ENCODE data around the gene UBFD1.
"Not testable (repeated sequence)": the region's sequence is repeated elsewhere in the genome, so short reads cannot be mapped to it uniquely, and the experiment has no call there.

UBFD1 gene

DNA sequence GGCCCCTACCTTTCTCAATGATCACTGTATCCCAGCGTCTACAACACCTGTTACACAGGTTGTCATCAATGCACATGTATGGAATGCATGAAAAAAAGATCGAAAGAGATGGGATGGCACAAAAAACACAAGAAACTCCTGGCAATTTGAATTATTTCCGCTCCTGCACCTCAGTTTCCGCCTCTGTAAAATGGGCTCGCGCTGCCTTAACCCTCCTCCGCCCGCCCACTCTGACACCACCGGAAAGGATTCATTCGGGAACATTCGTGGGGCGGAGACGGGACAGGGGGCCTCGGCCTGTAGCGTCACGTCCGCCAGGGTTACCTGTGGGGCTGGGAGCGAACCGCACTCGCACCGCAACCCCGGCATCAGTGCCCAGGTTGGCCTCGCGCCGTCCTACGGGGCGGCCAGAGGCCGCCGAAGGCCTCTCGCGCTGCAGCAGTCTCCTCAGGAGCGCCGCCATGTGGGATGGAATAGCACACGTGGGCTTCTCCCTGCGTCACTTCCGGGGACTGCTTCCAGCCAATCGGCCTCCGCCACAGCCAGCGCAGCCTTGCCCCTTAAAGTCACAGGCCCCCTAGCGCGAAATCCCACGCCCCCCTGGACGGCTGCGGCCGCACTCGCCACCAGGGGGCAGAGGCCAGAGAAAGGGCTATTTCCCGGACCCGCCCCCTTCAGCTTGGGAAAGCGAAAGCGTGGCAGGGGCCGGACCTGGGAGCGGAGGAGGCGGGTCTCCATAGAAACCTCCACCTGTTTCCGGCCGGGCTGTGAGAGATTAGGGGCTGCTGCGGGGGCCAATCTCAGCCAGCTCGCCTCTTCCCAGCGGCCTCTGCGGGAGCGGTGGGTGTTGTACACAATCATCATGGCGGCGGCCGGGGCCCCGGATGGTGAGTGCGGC lies at the start of gene UBFD1, which contains the start of gene EARS2:
UBFD1 (plus strand) TSS at position 847 of the 898 bp plus-strand sequence; CDS start at position 863, 16 bp downstream.
EARS2 (minus strand) TSS at position 470 of the 898 bp plus-strand sequence; CDS start at position 463, 7 bp downstream.
- DNase-seq = peak; percentile 98

DNA sequence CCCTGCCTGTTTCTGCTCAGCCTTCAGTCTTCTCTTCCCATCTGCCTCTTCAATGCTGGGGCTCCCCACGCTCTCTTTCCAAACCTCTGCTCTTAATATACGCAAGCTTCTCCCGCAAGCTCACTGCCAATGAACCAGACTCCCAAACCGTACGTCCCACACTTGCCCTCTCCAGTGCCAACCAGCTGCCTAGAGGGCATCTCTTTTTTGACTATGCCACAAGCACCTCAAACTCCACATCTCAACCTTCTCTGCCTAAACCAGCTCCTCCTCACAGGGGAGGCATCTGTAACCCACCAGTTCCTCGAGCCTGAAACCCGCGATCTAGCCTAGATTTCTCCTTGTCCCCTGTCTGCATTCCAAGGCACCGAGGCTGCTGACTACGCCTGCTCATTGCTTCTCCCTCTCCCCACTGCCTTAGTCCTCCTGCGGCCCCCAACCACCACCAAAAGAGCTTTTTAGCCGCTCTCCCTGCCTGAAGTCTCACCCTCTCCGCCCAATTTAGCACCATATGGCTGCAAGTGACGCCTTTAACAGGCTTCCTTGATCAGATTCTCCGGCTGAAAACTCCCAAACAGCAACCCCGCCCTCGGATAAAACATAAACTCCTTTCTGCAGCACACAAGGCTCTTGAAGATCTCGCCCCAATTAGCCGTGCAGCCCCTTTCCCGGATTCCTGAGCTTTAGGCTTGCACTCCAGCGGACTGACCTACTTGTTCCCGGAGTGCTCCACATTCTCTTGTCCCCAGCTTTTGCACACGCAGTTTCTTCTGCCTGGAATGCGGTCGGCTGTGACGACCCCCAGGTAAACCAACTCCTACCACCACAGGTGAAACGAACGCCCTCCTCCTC lies 48.7 kb upstream of the UBFD1 start:
- DNase-seq = no peak

GRCh38 chr16:23509441-23509754 lies 48.1 kb upstream of the UBFD1 start:
- no peak for DNase-seq

DNA sequence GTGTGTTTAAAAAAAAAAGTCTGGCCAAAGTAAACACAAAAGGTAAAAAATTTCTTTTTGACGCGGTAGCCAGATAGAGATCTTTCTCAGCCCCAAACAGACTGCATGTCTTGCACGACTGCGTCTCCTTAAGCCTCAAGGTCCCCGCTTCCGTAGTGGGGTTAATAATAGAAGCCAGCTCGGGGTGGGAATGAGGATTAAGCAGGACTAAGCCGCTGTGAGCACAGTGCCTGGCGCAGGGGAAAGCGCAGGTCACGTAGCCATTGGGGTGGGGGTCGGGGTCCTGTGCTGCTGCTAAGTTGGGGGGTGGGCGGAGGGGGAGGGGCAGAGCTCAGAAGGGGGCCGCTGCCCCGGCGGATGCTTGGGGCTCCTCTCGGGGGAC lies 47.8 kb upstream of the UBFD1 start:
- no peak for DNase-seq

DNA sequence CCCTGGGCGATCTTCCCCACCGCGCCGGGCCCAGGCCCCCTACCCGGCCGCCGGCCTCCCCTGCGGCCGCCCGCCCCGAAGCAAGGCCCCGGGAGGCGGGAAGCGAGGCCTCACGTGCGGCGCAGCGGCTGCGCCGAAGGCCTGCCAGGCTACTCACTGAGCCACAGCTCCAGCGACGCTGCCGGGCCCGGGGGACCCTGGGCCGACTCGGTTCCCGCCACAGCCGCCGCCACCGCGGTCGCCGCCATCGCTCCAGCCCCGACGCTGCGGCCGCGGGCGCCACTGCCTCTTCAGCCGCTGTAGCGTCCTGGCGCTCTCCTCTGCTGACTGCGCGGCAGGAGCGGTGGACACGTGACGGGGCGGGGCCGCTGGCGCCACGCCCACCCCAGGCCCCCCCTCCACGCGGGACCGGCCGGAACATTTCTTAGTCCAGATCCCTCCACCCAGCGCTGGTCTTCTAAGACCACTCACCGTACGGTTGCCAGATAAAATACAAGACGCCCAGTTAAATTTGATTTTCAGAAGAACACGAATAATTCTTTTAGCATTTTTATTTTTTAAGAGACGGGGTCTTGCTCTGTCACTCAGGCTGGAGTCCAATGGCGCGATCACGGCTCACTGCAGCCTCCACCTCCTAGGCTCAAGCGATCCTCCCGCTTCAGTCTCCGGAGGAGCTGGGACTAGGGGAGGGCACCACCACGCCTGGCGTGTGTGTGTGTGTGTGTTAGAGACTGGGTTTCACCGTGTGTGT lies 47.2 kb upstream of the UBFD1 start, which contains the start of gene GGA2:
GGA2 (minus strand) TSS at position 331 of the 751 bp plus-strand sequence; CDS start at position 248, 83 bp downstream.
- peak; percentile 50 for DNase-seq

DNA sequence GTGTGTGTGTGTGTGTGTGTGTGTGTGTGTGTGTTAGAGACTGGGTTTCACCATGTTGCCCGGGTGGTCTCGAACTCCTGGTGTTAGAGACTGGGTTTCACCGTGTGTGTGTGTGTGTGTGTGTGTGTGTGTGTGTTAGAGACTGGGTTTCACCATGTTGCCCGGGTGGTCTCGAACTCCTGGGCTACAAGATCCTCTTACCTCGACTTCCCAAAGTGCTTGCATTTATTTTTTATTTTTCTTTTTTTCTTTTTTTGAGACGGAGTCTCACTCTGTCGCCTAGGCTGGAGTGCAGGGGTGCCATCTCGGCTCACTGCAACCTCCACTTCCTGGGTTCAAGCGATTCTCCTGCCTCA lies 46.6 kb upstream of the UBFD1 start:
- DNase-seq = not testable (repeated sequence)

GRCh38 chr16:23511731-23512130 lies 45.8 kb upstream of the UBFD1 start:
- DNase-seq = no peak

GRCh38 chr16:23512168-23512695 lies 45.3 kb upstream of the UBFD1 start:
- no peak for DNase-seq

DNA sequence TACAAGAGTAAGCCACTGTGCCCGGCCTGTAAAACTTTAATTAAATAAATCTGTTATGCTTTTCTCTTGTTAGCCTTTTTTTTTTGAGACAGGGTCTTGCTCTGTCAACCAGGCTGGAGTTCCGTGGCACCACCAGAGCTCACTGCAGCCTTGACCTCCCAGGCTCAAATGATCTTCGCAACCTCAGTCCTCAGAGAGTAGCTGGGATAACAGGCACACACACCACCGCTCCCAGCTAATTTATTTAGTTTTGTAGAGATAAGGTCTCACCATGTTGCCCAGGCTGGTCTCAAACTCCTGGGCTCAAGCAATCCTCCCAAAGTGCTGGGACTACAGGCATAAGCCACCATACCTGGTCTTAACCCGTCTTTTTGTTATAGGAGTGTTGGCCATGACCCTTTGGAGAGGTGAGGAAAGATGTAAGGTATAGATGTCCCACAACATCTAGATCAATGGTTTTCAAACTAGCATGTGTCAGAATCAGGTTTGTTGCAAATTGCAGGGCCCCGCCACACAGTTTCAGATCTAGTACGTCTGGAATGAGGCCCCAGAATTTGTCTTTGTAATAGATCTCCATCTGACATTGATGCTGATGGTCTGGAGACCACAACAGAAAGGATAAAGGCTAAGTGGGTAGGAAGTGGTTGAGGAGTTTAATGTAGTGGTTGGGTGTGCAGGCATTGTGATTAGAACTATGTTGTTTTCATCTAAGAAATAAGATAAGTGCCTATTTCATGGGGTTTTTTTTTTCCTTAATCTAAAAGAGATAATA lies 43.0 kb upstream of the UBFD1 start:
- DNase-seq = no peak

- no peak for DNase-seq
These were observed 41.6 kb upstream of the UBFD1 start for GRCh38 chr16:23515881-23516280.

DNA sequence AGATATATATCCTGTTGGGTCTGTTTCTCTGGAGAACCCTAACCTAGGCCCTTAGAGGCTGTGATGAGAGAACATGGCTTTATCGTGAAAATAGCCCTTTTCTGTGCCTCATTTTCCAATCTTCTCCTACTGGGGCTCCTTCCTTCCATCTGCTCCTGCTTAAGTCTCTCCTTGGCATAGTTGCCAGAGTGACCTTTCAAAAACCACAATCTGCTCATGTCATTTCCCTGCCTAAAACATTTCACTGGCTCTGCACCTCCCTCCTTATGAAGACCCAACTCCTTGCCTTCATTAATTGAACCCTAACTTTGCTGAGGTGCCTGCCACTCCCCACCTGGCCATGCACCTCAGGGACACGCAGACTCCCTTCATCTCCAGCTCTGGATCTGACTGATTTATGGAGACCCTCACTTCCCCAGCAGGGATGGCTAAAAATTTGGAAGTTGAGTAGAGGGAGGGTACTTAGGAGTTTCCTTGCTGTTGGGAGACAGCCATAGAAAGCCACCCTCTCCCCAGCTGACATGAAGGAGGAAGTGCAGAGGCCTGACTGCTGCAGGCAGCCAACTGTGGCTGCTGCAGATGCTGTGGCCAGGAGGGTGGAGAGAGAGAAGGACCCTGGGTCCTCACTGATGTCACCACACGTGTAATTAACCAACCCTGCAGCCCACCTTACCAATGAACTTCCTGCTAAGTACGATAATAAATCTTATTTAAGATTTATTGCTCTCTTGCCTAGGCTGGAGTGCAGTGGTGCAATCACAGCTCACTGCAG lies 41.0 kb upstream of the UBFD1 start:
- no peak for DNase-seq

DNA sequence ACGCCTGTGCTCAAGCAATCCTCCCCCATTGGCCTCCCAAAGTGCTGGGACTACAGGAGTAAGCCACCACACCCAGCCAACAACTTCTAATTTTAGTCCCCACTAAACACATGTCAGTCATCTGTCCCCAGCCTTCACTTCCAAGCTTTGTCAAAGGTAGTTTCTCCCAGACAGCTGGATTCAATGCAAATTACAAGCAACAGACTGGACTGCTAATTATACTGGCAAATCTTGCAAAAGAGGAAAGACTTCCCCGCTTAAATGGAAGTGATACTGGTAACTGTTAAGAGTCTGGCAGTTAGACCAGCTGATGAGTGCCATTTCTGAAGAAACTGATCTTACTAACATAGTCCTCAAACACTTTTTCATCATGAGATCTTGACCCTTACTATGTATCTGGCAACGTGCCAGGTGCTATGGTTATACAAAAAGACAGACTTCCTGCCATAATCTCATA lies 39.1 kb upstream of the UBFD1 start:
- no peak for DNase-seq

DNA sequence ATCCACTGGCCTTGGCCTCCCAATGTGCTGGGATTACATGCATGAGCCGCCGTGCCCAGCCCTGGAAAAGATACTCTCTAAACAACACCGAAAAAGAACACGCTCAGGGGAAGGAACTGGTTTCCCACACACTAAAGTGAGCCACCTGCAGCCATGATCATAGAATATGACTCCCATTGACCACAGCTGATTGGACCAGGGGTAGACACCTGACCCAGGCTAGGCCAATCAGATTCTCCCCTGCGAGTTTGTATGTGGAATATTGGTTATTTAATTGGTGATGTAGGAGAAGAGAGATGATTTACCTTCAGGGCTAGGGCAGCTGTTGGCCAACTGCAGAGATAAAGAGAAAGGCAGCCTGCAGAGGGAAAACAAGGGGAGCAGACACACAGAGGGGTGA lies 38.2 kb upstream of the UBFD1 start:
- no peak for DNase-seq

DNA sequence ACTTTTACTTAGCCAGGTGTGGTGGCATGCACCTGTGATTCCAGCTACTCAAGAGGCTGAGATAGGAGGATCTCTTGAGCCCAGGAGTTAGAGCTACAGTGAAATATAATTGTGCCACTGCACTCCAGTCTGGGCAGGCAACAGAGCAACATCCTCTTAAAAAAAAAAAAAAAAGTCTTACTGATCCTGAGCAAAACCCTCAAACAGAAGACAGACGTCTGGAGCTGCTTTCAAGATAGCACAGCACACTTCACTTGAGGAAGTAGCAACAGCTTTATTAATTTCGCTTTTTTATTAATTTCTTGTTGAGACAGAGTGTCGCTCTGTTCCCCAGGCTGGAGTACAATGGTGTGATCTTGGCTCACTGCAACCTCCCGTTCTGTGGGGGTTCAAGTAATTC lies 37.0 kb upstream of the UBFD1 start:
- no peak for DNase-seq

DNA sequence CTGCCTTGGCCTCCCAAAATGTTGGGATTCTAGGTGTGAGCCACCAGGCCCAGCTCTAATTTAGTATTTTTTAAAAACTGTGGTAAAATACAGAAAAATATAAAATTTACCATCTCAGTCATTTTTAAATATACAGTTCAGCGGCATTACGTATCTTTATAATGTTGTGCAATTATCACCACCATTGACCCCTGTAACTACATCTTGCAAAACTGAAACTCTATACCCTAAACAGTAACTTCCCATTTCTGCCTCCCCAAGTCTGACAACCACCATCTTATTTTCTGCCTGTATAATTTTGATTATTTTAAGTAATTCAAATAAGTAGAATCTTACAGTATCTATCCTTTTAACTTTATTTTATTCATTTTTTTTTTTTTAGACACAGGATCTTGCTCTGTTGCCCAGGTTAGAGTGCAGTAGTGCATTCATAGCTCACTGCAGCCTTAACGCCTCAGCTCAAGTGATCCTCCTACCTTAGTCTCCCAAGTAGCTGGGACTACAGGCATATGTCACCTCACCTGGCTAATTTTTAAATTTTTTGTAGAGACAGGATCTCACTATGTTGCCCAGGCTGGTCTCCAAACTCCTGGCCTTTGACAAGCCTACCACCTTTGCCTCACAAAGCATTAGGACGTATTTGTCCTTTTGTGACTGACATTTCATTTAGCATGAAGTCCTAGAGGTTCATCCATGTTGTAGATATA lies 36.3 kb upstream of the UBFD1 start:
- DNase-seq = no peak

DNA sequence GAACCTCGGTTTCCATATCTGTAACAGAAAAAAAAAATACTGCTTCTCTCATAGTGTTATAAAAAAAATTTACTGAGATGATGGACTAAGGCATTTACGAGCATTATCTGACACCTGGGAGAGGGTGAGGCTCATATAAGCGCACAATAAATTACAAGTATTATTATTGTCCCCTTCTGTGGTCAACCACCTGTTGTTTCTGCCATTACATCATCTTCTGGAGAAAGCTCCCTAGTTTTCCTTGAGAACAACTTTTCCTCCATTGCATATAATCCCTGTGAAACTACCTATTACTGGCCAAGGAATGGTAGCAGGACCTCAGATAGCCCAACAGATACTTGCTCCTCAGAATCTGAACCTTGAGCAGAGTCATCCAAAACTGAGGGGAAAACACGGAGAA lies 35.6 kb upstream of the UBFD1 start:
- DNase-seq = no peak

DNA sequence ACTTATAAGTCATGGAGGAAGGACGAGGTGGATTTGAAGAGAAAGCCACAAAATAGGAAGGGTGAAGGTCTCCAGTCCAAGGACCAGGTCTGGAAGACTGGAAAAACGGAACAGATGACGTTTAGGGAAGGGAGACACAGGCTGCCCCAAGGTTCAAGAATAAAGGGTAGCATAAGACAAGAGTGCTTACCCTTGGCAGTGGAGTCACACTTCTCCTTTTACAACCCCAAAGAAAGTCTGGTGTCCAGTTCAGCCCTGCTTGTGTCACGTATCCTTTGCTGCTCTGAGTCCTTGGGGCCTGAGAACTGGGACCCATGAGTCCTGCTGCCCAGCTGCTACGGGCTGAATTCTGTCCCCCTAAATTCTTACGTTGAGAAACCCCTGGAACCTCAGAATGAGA lies 34.2 kb upstream of the UBFD1 start:
- no peak for DNase-seq

- no peak for DNase-seq
These were observed 33.6 kb upstream of the UBFD1 start for GRCh38 chr16:23523876-23524385.

GRCh38 chr16:23524886-23525285 lies 32.6 kb upstream of the UBFD1 start:
- DNase-seq = no peak

DNA sequence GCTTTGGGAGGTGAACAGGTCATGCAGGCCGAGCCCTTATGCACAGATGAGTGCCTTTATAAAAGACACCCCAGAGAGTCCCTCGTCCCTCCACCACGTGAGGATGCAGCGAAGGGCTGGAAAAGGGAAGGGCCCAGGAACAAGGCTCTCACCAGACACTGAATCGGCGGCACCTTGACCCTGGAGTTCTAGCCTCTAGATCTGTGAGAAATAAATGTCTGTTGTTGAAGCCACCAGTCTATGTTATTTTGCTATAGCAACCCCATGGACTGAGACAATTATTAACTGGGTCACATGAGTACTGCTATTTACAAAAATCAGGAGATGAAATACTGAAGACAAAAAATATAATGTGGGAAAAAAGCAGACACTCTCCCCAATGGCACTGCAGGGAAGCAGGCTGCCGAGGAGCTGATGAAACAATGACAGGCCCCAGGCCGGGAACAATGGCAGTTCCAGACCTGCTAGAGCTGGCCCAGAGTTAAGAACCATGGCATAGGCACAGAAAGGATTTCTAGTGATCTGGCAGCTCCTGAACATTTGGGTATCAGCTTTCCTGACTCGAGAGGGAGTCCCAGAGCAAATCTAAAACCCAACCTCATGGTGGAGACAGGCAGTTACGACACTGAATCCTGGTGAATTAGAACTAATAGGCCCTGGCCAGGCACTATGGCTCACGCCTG lies 29.4 kb upstream of the UBFD1 start:
- no peak for DNase-seq
